K562 (cell line): ENCODE measurements around the gene TFEB. TPM values are rescaled to one million over a fixed set of nuclear protein-coding genes. Genes with fewer than 3 reads are reported as not detected.

ENCODE experiments used
- ATAC-seq: fragments of 200-7000 bp; cut with Tn5 transposase; 3 replicates; pipeline ENCODE4 v1.9.1; 2020; ENCODE audit warnings: moderate library complexity
- BruUV-seq: library from RNA; stranded (reverse); fragments of 400-500 nt; replicated peaks from 2 replicates; lab custom pipeline; 2021; lab: Mats Ljungman, UMichigan
- CTCF ChIA-PET: fragments of 300-600 bp; formaldehyde crosslinking; extraction: SDS; loops from one replicate; lab custom pipeline; 2021; ENCODE audit warnings: low intra/inter-chr PET ratio; lab: Yijun Ruan, JAX
- POLR2A ChIA-PET: fragments of 300-600, 350-650 bp; sonication (Branson Sonifier 250); formaldehyde crosslinking; extraction: SDS; loops from one replicate; lab custom pipeline; 2021; ENCODE audit warnings: antibody characterized with exemption, inconsistent platforms; lab: Yijun Ruan, JAX
- DNase-seq, 4 experiments: peaks; one replicate each; pipeline versions ENCODE4 v3.0.0 to v3.0.0-alpha.2; 2011 to 2018; ENCODE audit warnings: low spot score in 3 of 4, mixed read lengths in 3 of 4; ENCODE audit errors: extremely low read depth in 1 of 4
- FAIRE-seq: peaks from 2 replicates; lab custom pipeline; 2011; peaks lifted over from hg19 to GRCh38; lab: Jason Lieb, UNC
- H2AFZ ChIP-seq: 2 replicates; pipeline ENCODE4 v1.6.0; 2011; ENCODE audit warnings: low read depth, low read length, control low read depth, inconsistent platforms
- H3K27ac ChIP-seq: fragments of 200-600 bp; 3 replicates; pipeline ENCODE4 v1.8.0; 2011; ENCODE audit warnings: low read depth, mild to moderate bottlenecking, control low read depth, inconsistent platforms, low read length, moderate library complexity, mixed read lengths; ENCODE audit errors: extremely low read depth
- H3K27me3 ChIP-seq, 2 experiments: fragments of 300-600 bp in 1 of 2; 2 replicates in 1 of 2; 3 replicates in 1 of 2; pipeline versions ENCODE4 v1.6.0 to v1.8.0; 2011; ENCODE audit warnings: inconsistent platforms in 2 of 2, low read length in 2 of 2, mild to moderate bottlenecking in 1 of 2, mixed read lengths in 1 of 2, moderate library complexity in 1 of 2; ENCODE audit not compliant: control insufficient read depth in 2 of 2, insufficient read depth in 2 of 2
- H3K36me3 ChIP-seq: fragments of 300-600 bp; 3 replicates; pipeline ENCODE4 v1.8.0; 2011; ENCODE audit warnings: mild to moderate bottlenecking, low read length, inconsistent platforms; ENCODE audit not compliant: control insufficient read depth, insufficient read depth
- H3K4me1 ChIP-seq, 2 experiments: fragments of 200-600 bp in 1 of 2; replicated peaks in 1 of 2; 2 replicates in 1 of 2; 3 replicates in 1 of 2; pipeline versions ENCODE4 v1.5.1 to v1.8.0; 2011; ENCODE audit warnings: inconsistent platforms in 2 of 2, low read length in 2 of 2, mild to moderate bottlenecking in 1 of 2, mixed read lengths in 1 of 2, moderate library complexity in 1 of 2; ENCODE audit not compliant: control insufficient read depth in 2 of 2, insufficient read depth in 2 of 2
- H3K4me2 ChIP-seq: 2 replicates; pipeline ENCODE4 v1.6.1; 2011; ENCODE audit warnings: low read length, control low read depth, inconsistent platforms, mixed read lengths; ENCODE audit not compliant: insufficient read depth
- H3K4me3 ChIP-seq: fragments of 200-600 bp; sonication (generic), shearing (Covaris generic); 2 replicates; pipeline ENCODE4 v1.5.1; 2016; ENCODE audit warnings: control low read depth, inconsistent platforms
- H3K79me2 ChIP-seq: fragments of 200-600 bp; 3 replicates; pipeline ENCODE4 v1.8.0; 2011; ENCODE audit warnings: low read length, inconsistent platforms; ENCODE audit not compliant: control insufficient read depth, insufficient read depth
- H3K9ac ChIP-seq, 2 experiments: 2 replicates each; pipeline versions ENCODE4 v1.6.0 to v1.6.1; 2011; ENCODE audit warnings: low read depth in 2 of 2, low read length in 2 of 2, control low read depth in 1 of 2, inconsistent platforms in 1 of 2, mild to moderate bottlenecking in 1 of 2, mixed read lengths in 1 of 2; ENCODE audit not compliant: insufficient read depth in 1 of 2
- H3K9me1 ChIP-seq: one replicate; pipeline ENCODE4 v1.6.0; 2011; ENCODE audit warnings: inconsistent platforms, mild to moderate bottlenecking, low read length, moderate library complexity; ENCODE audit not compliant: control insufficient read depth, insufficient read depth
- H3K9me3 ChIP-seq: replicated peaks from 2 replicates; pipeline ENCODE4 v1.5.1; 2011; ENCODE audit warnings: low read depth, low read length, inconsistent platforms; ENCODE audit not compliant: control insufficient read depth, insufficient read depth
- H4K20me1 ChIP-seq: replicated peaks from 2 replicates; pipeline ENCODE4 v1.6.1; 2011; ENCODE audit warnings: low read length, inconsistent platforms, mixed read lengths; ENCODE audit not compliant: control insufficient read depth, insufficient read depth
- CEBPB ChIP-seq: fragments of 450-650 bp; IDR thresholded peaks from 2 replicates; pipeline ENCODE4 v1.6.1; 2016; ENCODE audit warnings: missing genetic modification characterization, missing compliant biosample characterization
- CEBPG ChIP-seq, 3 experiments: fragments of 200-800 bp in 1 of 3; sonication (Bioruptor generic) in 1 of 3; sonication (generic) in 1 of 3; formaldehyde crosslinking in 1 of 3; IDR thresholded peaks in 2 of 3; conservative IDR thresholded peaks in 1 of 3; 2 replicates each; pipeline versions ENCODE4 v1.6.1 to v1.8.0; 2016 to 2022; ENCODE audit warnings: missing compliant biosample characterization in 2 of 3, missing genetic modification characterization in 2 of 3, mild to moderate bottlenecking in 1 of 3, missing genetic modification reagents in 1 of 3
- MAFK ChIP-seq: IDR thresholded peaks from 2 replicates; pipeline ENCODE4 v1.6.1; 2011; ENCODE audit warnings: low read length, improper control_type of control experiment
- WGBS: fragments of 100-300 bp; shearing (Covaris generic); methylation state at CpG from one replicate; pipeline ENCODE4 v1.1.6; 2016; ENCODE audit warnings: low coverage, mixed read lengths; ENCODE audit not compliant: insufficient coverage; ENCODE audit errors: missing lambda C conversion rate; 5-methylcytosine and 5-hydroxymethylcytosine counted together
- in situ Hi-C: fragments of 300-500 bp; cut with MboI; formaldehyde crosslinking; loops from 4 replicates; pipeline ENCODE4 v1.15.0; 2018; ENCODE audit warnings: inconsistent platforms, mixed read lengths
- intact Hi-C: fragments of 100-400 bp; cut with micrococcal nuclease; formaldehyde crosslinking; loops from 2 replicates; pipeline ENCODE4 v1.14.2; 2022
- polyA plus RNA-seq, 8 experiments: library from polyadenylated mRNA; depleted of rRNA in 4 of 8; stranded (reverse) in 5 of 8; unstranded in 3 of 8; fragments of >200 nt; fragmentation: Nextera tagmentation in 2 of 8; fragmentation: Illumina TruSeq in 1 of 8; extraction: Ambion mirVana in 2 of 8; extraction: Trizol in 1 of 8; gene quantifications; 2 replicates each; pipeline versions ENCODE4 v1.2.1 to v1.2.3, GENCODE V29; 2011 to 2014; ENCODE audit warnings: inconsistent platforms in 1 of 8, missing spikeins in 1 of 8
- total RNA-seq, 7 experiments: library from RNA; depleted of rRNA in 6 of 7; stranded (reverse); fragments of >200 nt in 6 of 7; fragmentation: Illumina TruSeq in 2 of 7; extraction: Trizol in 2 of 7; gene quantifications; 2 replicates each; pipeline versions ENCODE4 v1.2.1 to v1.2.3, GENCODE V29; 2011 to 2021; ENCODE audit warnings: low replicate concordance in 1 of 7

The TFEB gene
- total and polyA plus RNA-seq, 9 of the 15 experiments (the other 6 are each of a cell fraction or from before 2014, with no cell fraction given), result 0.04 to 4.7 (median 2.0) TPM

- Histone ChIP-seq H3K4me3 (no peak overlapping the region), H3K9me1 (no peaks in the 10 kb centered on the region), H3K79me2 (no peaks in the 10 kb centered on the region), H3K9ac (no peak overlapping the region), H3K4me2 (no peak overlapping the region), H3K27ac (no peak overlapping the region), H2AFZ (no peak overlapping the region), H3K36me3 (no peaks in the 10 kb centered on the region), H4K20me1 (peaks cover 15% of the 10 kb centered on the region; the same call in 1 of the 2 replicates), H3K4me1 (peaks cover 0 to 17% of the 10 kb centered on the region in 2 experiments; a peak in 2 of 5 replicates), H3K27me3 (peaks cover 2 to 53% of the 10 kb centered on the region in 2 experiments; a peak in 4 of 5 replicates), H3K9me3 (no peaks in the 10 kb centered on the region)
- 5% methylated on average over 10 of the region's 10 CpGs for WGBS
- DNase-seq (no peak), FAIRE-seq (no peak), ATAC-seq (no peak)
- BruUV-seq, result no TSS peak
- in situ Hi-C loops (no loop called here), intact Hi-C loops (no loop called here)
- CTCF ChIA-PET, result no interaction called here
- POLR2A ChIA-PET, result interaction anchor here (1.0 to 2.0 kb wide), 2 partner anchors 11 to 57 kb away, joined by 3 to 6 read pairs; no protein-coding TSS in a partner anchor
- no peak; the same call in 1 of the 2 replicates for TF ChIP-seq CEBPG (CRISPR knock-in tag; IDR thresholded peaks at IDR 0.05)
- TF ChIP-seq CEBPG (tag; conservative IDR thresholded peaks at IDR 0.05 in 1 of 2, IDR thresholded peaks at IDR 0.05 in 1 of 2), result peak; percentile 59 to 68
- no peak for TF ChIP-seq MAFK
- TF ChIP-seq CEBPB, result peak; percentile 77
These were observed 22.7 kb downstream of the TFEB start for GRCh38 chr6:41712651-41713103.
